DMS79 (cell line): ENCODE results near the gene KLHL21.
A peak's percentile ranks its signal among the peaks of the same experiment; 100 is the strongest.
"Not testable (repeated sequence)": the region's sequence is repeated elsewhere in the genome, so short reads cannot be mapped to it uniquely, and the experiment has no call there.

Experiments
- DNase-seq: peaks from one replicate; lab custom pipeline; 2025; lab: John Stamatoyannopoulos, UW

The KLHL21 gene

GRCh38 chr1:6600410-6601048, 2.1 kb downstream of the KLHL21 start:
- no peak for DNase-seq

GRCh38 chr1:6599991-6600390, 2.7 kb downstream of the KLHL21 start:
- DNase-seq = not testable (repeated sequence)

- no peak for DNase-seq
Measured at GRCh38 chr1:6599141-6599975, 3.3 kb downstream of the KLHL21 start.

GRCh38 chr1:6597777-6598131, 4.9 kb downstream of the KLHL21 start:
- DNase-seq = no peak

GRCh38 chr1:6596886-6597776, 5.5 kb downstream of the KLHL21 start:
- no peak for DNase-seq

- DNase-seq = no peak
Measured at GRCh38 chr1:6596351-6596750, 6.3 kb downstream of the KLHL21 start.

GRCh38 chr1:6594977-6595740, 7.5 kb downstream of the KLHL21 start:
- DNase-seq = no peak

GRCh38 chr1:6593810-6594209, 8.9 kb downstream of the KLHL21 start:
- no peak for DNase-seq

GRCh38 chr1:6592865-6593593, 9.6 kb downstream of the KLHL21 start:
- no peak for DNase-seq

GRCh38 chr1:6592441-6592840, 10.2 kb downstream of the KLHL21 start:
- DNase-seq = no peak

GRCh38 chr1:6591644-6592043, 11.0 kb downstream of the KLHL21 start:
- DNase-seq = no peak

- no peak for DNase-seq
Measured at GRCh38 chr1:6591222-6591621, 11.4 kb downstream of the KLHL21 start.

- DNase-seq = no peak
Measured at GRCh38 chr1:6590046-6590445, 12.6 kb downstream of the KLHL21 start.

GRCh38 chr1:6588893-6589520, 13.7 kb downstream of the KLHL21 start:
- no peak for DNase-seq

GRCh38 chr1:6588128-6588892, 14.4 kb downstream of the KLHL21 start:
- DNase-seq = peak; percentile 61

- DNase-seq = peak; percentile 98
Measured at GRCh38 chr1:6587261-6588005, 15.2 kb downstream of the KLHL21 start.

GRCh38 chr1:6586404-6586816, 16.3 kb downstream of the KLHL21 start:
- DNase-seq = no peak

GRCh38 chr1:6585841-6586240, 16.8 kb downstream of the KLHL21 start:
- no peak for DNase-seq

- DNase-seq = no peak
Measured at GRCh38 chr1:6585081-6585722, 17.5 kb downstream of the KLHL21 start.
